Dedifferentiated amniotic fluid mesenchymal stem cell (primary cell): ENCODE measurements around the gene AXIN1.

Source experiments
- DNase-seq: peaks from one replicate; pipeline ENCODE4 v3.0.0-alpha.2; 2016; ENCODE audit errors: extremely low spot score

AXIN1 gene

GRCh38 chr16:303760-304505 is 48.6 kb downstream of the AXIN1 start:
- DNase-seq = no peak

GRCh38 chr16:301950-302349 is 50.6 kb downstream of the AXIN1 start:
- no peak for DNase-seq

GRCh38 chr16:301235-301634 is 51.3 kb downstream of the AXIN1 start:
- DNase-seq = no peak

GRCh38 chr16:297832-298231 is 54.7 kb downstream of the AXIN1 start:
- no peak for DNase-seq

- no peak for DNase-seq
These were observed 55.6 kb downstream of the AXIN1 start for GRCh38 chr16:296806-297510.

- DNase-seq = no peak
These were observed 56.2 kb downstream of the AXIN1 start for GRCh38 chr16:296276-296675.

- DNase-seq = no peak
These were observed 59.3 kb downstream of the AXIN1 start for GRCh38 chr16:293043-293775.

GRCh38 chr16:291539-291938 is 61.0 kb downstream of the AXIN1 start:
- no peak for DNase-seq

- no peak for DNase-seq
These were observed 61.7 kb downstream of the AXIN1 start for GRCh38 chr16:290681-291405.

- no peak for DNase-seq
These were observed 62.4 kb downstream of the AXIN1 start for GRCh38 chr16:290015-290680.

GRCh38 chr16:289395-289997 is 63.0 kb downstream of the AXIN1 start:
- DNase-seq = no peak

GRCh38 chr16:287981-288920 is 64.3 kb downstream of the AXIN1 start:
- no peak for DNase-seq

- no peak for DNase-seq
These were observed 65.2 kb downstream of the AXIN1 start for GRCh38 chr16:287298-287811.

GRCh38 chr16:286491-287297 is 65.8 kb downstream of the AXIN1 start:
- no peak for DNase-seq

GRCh38 chr16:285146-286055 is 67.1 kb downstream of the AXIN1 start:
- no peak for DNase-seq

- no peak for DNase-seq
These were observed 68.1 kb downstream of the AXIN1 start for GRCh38 chr16:284204-285120.
